ENCODE measurements around the gene AGFG1. TPM values are rescaled to one million over a fixed set of nuclear protein-coding genes. Genes with fewer than 3 reads are reported as not detected.

AGFG1 gene
- total and polyA plus RNA-seq, 11 donors = 12.0 to 92.1 (median 60.0) TPM

- no peaks in the 10 kb centered on the region for H3K9me3 ChIP-seq
- peaks cover 0 to 89% (median 46%) of the 10 kb centered on the region in 9 donors for H3K36me3 ChIP-seq
- DNase-seq (no peak), ATAC-seq (no peak)
- WGBS, 4 donors = 68 to 77% (median 76%) methylated on average over 4 of the region's 4 CpGs
- no peak overlapping the region for H3K27ac ChIP-seq
- intact Hi-C loops (cut with DNase I) = no loop called here
- H3K27me3 ChIP-seq = no peaks in the 10 kb centered on the region
- no peak overlapping the region for H3K4me3 ChIP-seq
- no peak for TF ChIP-seq POLR2A (IDR thresholded peaks at IDR 0.05)
- TF ChIP-seq CTCF (IDR thresholded peaks at IDR 0.05) = no peak
- H3K4me1 ChIP-seq = peaks cover 0 to 18% (median 4%) of the 10 kb centered on the region in 12 donors
Measured at GRCh38 chr2:227524665-227525064, 52.7 kb downstream of the AGFG1 start.

GRCh38 chr2:227527351-227527750 is 55.4 kb downstream of the AGFG1 start:
- whole genome bisulfite sequencing, 4 donors = 95 to 99% (median 97%) methylated on average over 2 of the region's 2 CpGs
- Histone ChIP-seq H3K4me1 (no peaks in the 10 kb centered on the region), H3K27ac (no peak overlapping the region), H3K4me3 (no peak overlapping the region), H3K36me3 (peaks cover 0 to 82% (median 67%) of the 10 kb centered on the region in 9 donors), H3K27me3 (no peaks in the 10 kb centered on the region), H3K9me3 (no peaks in the 10 kb centered on the region)
- DNase-seq = no peak
- ATAC-seq = no peak
- TF ChIP-seq POLR2A (IDR thresholded peaks at IDR 0.05) (no peak), CTCF (IDR thresholded peaks at IDR 0.05) (no peak)
- intact Hi-C loops (cut with DNase I) = no loop called here

- TF ChIP-seq POLR2A (IDR thresholded peaks at IDR 0.05) (no peak), CTCF (IDR thresholded peaks at IDR 0.05) (no peak)
- H3K9me3 ChIP-seq = no peaks in the 10 kb centered on the region
- intact Hi-C loops (cut with DNase I) = no loop called here
- DNase-seq = no peak
- H3K4me1 ChIP-seq = no peaks in the 10 kb centered on the region
- no peak overlapping the region for H3K27ac ChIP-seq
- no peak overlapping the region for H3K4me3 ChIP-seq
- peaks cover 0 to 92% (median 78%) of the 10 kb centered on the region in 9 donors for H3K36me3 ChIP-seq
- no peaks in the 10 kb centered on the region for H3K27me3 ChIP-seq
- no peak for ATAC-seq
- 64 to 84% (median 71%) methylated on average over 1 of the region's 1 CpG for WGBS, 4 donors
Measured at GRCh38 chr2:227528803-227529202, 56.8 kb downstream of the AGFG1 start.

- H3K27me3 ChIP-seq = no peaks in the 10 kb centered on the region
- no peaks in the 10 kb centered on the region for H3K9me3 ChIP-seq
- H3K36me3 ChIP-seq = peaks cover 0 to 92% (median 78%) of the 10 kb centered on the region in 9 donors
- no peak for TF ChIP-seq CTCF (IDR thresholded peaks at IDR 0.05)
- TF ChIP-seq POLR2A (IDR thresholded peaks at IDR 0.05) = no peak
- DNase-seq = no peak
- ATAC-seq = no peak
- WGBS, 4 donors = 90 to 96% (median 95%) methylated on average over 2 of the region's 2 CpGs
- no peaks in the 10 kb centered on the region for H3K4me1 ChIP-seq
- intact Hi-C loops (cut with DNase I) = no loop called here
- H3K27ac ChIP-seq = no peak overlapping the region
- H3K4me3 ChIP-seq = no peak overlapping the region
Measured at GRCh38 chr2:227529871-227530270, 57.9 kb downstream of the AGFG1 start.

All from heart left ventricle (tissue), 16 donors.